ENCODE data around the gene AGFG2.

GRCh38 chr7:100590077-100590737, 51.2 kb downstream of the AGFG2 start:
- TF ChIP-seq CTCF (IDR thresholded peaks at IDR 0.05) (no peak), POLR2A (IDR thresholded peaks at IDR 0.05) (no peak)

Data from lower leg skin (tissue), 3 donors.